HFFc6 (cell line): ENCODE results near the gene PDE4D. TPM values are rescaled to one million over a fixed set of nuclear protein-coding genes. Genes with fewer than 3 reads are reported as not detected.

Source experiments
- DNase-seq: peaks from one replicate; pipeline ENCODE4 v3.0.0-alpha.2; 2018
- H3K27ac Mint-ChIP-seq: 2 replicates; pipeline ENCODE4 v1.8.0; 2020; ENCODE audit warnings: mild to moderate bottlenecking, mixed read lengths
- H3K27me3 Mint-ChIP-seq: 2 replicates; pipeline ENCODE4 v1.8.0; 2021; ENCODE audit warnings: mild to moderate bottlenecking, moderate library complexity, mixed read lengths; ENCODE audit not compliant: insufficient read depth
- H3K36me3 Mint-ChIP-seq: 2 replicates; pipeline ENCODE4 v1.8.0; 2021; ENCODE audit warnings: low read depth, mixed read lengths
- H3K4me1 Mint-ChIP-seq: 2 replicates; pipeline ENCODE4 v1.8.0; 2020; ENCODE audit warnings: low read depth, mixed read lengths
- H3K4me3 Mint-ChIP-seq: 2 replicates; pipeline ENCODE4 v1.8.0; 2020; ENCODE audit warnings: mild to moderate bottlenecking, moderate library complexity, mixed read lengths
- H3K9me3 Mint-ChIP-seq: 2 replicates; pipeline ENCODE4 v1.8.0; 2020; ENCODE audit warnings: mild to moderate bottlenecking, mixed read lengths
- CTCF ChIP-seq: fragments of 200-600 bp; sonication (generic); IDR thresholded peaks from 2 replicates; pipeline ENCODE4 v1.5.0; 2021; ENCODE audit warnings: antibody characterized with exemption, mild to moderate bottlenecking
- total RNA-seq, 6 experiments: library from RNA; stranded (reverse); fragmentation: NEBNext Ultra II Directional; extraction: Animal tissue kit (Norgen Biotek cat#: 25700); gene quantifications; 2 replicates in 1 of 6; 3 replicates in 5 of 6; pipeline ENCODE4 v1.2.3, GENCODE V29; 2021

The PDE4D gene
- total RNA-seq, 6 experiments from 2014 or later = 1.8 to 7.3 (median 6.2) TPM

- Mint-ChIP-seq H3K27me3 (peaks cover 10% of the 10 kb centered on the region), H3K36me3 (no peaks in the 10 kb centered on the region), H3K4me1 (no peaks in the 10 kb centered on the region), H3K9me3 (no peaks in the 10 kb centered on the region), H3K27ac (no peak overlapping the region), H3K4me3 (no peak overlapping the region)
- no peak for TF ChIP-seq CTCF
- DNase-seq = no peak
Observed at GRCh38 chr5:59497207-59497606, 396.3 kb downstream of the PDE4D start.

- DNase-seq = peak; percentile 11
- Mint-ChIP-seq H3K36me3 (no peaks in the 10 kb centered on the region), H3K27me3 (peaks cover 9% of the 10 kb centered on the region), H3K27ac (no peak overlapping the region), H3K9me3 (no peaks in the 10 kb centered on the region), H3K4me3 (no peak overlapping the region), H3K4me1 (no peaks in the 10 kb centered on the region)
- peak; percentile 75 for TF ChIP-seq CTCF
Observed at GRCh38 chr5:59496524-59497134, 396.9 kb downstream of the PDE4D start.

GRCh38 chr5:59491945-59492344 is 401.6 kb downstream of the PDE4D start:
- DNase-seq = no peak
- Mint-ChIP-seq H3K9me3 (no peaks in the 10 kb centered on the region), H3K36me3 (no peaks in the 10 kb centered on the region), H3K27me3 (no peaks in the 10 kb centered on the region; the same call in 1 of the 2 replicates), H3K4me1 (no peaks in the 10 kb centered on the region), H3K27ac (no peak overlapping the region), H3K4me3 (no peak overlapping the region)
- no peak for TF ChIP-seq CTCF

GRCh38 chr5:59489551-59489950 is 404.0 kb downstream of the PDE4D start:
- no peak for DNase-seq

GRCh38 chr5:59487772-59488729 is 405.5 kb downstream of the PDE4D start:
- peaks cover 8% of the 10 kb centered on the region; the same call in 1 of the 2 replicates for H3K4me1 Mint-ChIP-seq
- no peak overlapping the region for H3K4me3 Mint-ChIP-seq
- TF ChIP-seq CTCF = no peak

More at GRCh38 chr5:59489551-59489950, 404.0 kb downstream of the PDE4D start:
- peaks cover 8% of the 10 kb centered on the region; the same call in 1 of the 2 replicates for H3K4me1 Mint-ChIP-seq
- no peaks in the 10 kb centered on the region for H3K36me3 Mint-ChIP-seq
- H3K9me3 Mint-ChIP-seq = no peaks in the 10 kb centered on the region
- H3K27ac Mint-ChIP-seq = no peak overlapping the region
- TF ChIP-seq CTCF = no peak
- no peak overlapping the region for H3K4me3 Mint-ChIP-seq
- no peaks in the 10 kb centered on the region for H3K27me3 Mint-ChIP-seq

More at GRCh38 chr5:59487772-59488729, 405.5 kb downstream of the PDE4D start:
- no peak for DNase-seq
- no peaks in the 10 kb centered on the region for H3K9me3 Mint-ChIP-seq
- H3K27ac Mint-ChIP-seq = no peak overlapping the region
- no peaks in the 10 kb centered on the region for H3K36me3 Mint-ChIP-seq
- no peaks in the 10 kb centered on the region for H3K27me3 Mint-ChIP-seq
